ENCODE results near the gene MAD1L1. TPM values are rescaled to one million over a fixed set of nuclear protein-coding genes. Genes with fewer than 3 reads are reported as not detected.

The MAD1L1 gene
- total and polyA plus RNA-seq, 2 of the 13 experiments (the other 11 are each of a cell fraction or from before 2014, with no cell fraction given): 17.4 to 64.7 TPM

DNA sequence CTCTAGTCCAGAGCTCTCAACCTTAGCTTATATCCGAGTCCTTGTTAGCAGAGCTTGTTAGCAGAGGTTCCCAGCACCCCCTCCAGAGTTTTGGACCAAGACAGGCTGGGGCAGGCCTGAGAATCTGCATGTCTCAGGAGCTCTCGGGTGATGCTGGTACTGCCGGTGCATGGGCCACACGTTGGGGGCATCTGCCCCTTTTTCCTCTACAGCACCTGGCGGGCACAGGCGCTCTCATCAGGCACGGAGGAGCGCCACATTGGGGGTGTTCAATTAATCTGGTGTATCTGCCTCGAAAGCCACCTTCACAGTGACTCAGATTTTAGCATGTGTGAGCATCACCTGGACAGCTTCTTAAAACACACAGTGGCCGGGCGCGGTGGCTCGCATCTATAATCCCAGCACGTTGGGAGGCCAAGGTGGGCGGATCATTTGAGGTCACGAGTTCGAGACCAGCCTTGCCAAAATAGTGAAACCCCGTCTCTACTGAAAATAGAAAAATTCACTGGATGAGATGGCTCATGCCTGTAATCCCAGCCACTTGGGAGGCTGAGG, 445.0 kb downstream of the MAD1L1 start:
- H3K9me3 ChIP-seq (ENCODE audit: low read length): peaks cover 5% of the 10 kb centered on the region; the same call in 1 of the 2 replicates
- no peaks in the 10 kb centered on the region for H3K36me3 ChIP-seq (replicated peaks in 1 of 2; ENCODE audit: control insufficient read depth in 1 of 2, insufficient read depth in 2 of 2, low read length in 2 of 2)
- no peaks in the 10 kb centered on the region for H3K27me3 ChIP-seq (ENCODE audit: control insufficient read depth in 1 of 2, insufficient read depth in 2 of 2, low read length in 2 of 2)
- H4K20me1 ChIP-seq (ENCODE audit: insufficient read depth, low read length): no peaks in the 10 kb centered on the region
- no peak for FAIRE-seq
- H3K4me3 ChIP-seq (replicated peaks in 1 of 3; ENCODE audit: insufficient read depth in 1 of 3, low read depth in 2 of 3, low read length in 3 of 3): no peak overlapping the region
- intact Hi-C loops (cut with micrococcal nuclease; ENCODE audit: unreplicated experiment) (no loop called here), in situ Hi-C loops (cut with HindIII; ENCODE audit: extremely low pct_ligation_motif_present, low pct_unique_long_range_greater_than_20kb) (no loop called here)
- H2AFZ ChIP-seq (ENCODE audit: low read length): no peak overlapping the region
- H3K4me1 ChIP-seq (ENCODE audit: insufficient read depth, low read length): peaks cover 29% of the 10 kb centered on the region
- ChIA-PET POLR2A (no interaction called here), CTCF (ENCODE audit: low intra/inter-chr PET ratio, low total read pairs) (no interaction called here)
- no peak overlapping the region for H3K27ac ChIP-seq (ENCODE audit: extremely low read length, insufficient read depth, low read length)
- 77% methylated on average over 17 of the region's 18 CpGs for WGBS (ENCODE audit: low lambda C conversion rate)
- no peaks in the 10 kb centered on the region for H3K79me2 ChIP-seq (ENCODE audit: insufficient read depth, low read length)
- ATAC-seq: no peak
- H3K9ac ChIP-seq (ENCODE audit: insufficient read depth, low read depth, low read length): no peak overlapping the region
- no TSS peak for BruUV-seq (replicated peaks)
- no peak overlapping the region for H3K4me2 ChIP-seq (ENCODE audit: low read depth, low read length)
- TF ChIP-seq ZKSCAN8 (CRISPR knock-in tag; IDR thresholded peaks at IDR 0.05; ENCODE audit: borderline replicate concordance) (no peak), KLF6 (CRISPR knock-in tag; IDR thresholded peaks at IDR 0.05) (no peak), SALL1 (CRISPR knock-in tag; IDR thresholded peaks at IDR 0.05) (no peak), ZNF780A (CRISPR knock-in tag; IDR thresholded peaks at IDR 0.05) (no peak), STAG1 (CRISPR knock-in tag; IDR thresholded peaks at IDR 0.05) (no peak), KDM5B (CRISPR knock-in tag; IDR thresholded peaks at IDR 0.05; ENCODE audit: borderline replicate concordance) (no peak), ZFYVE20 (CRISPR knock-in tag; IDR thresholded peaks at IDR 0.05; ENCODE audit: borderline replicate concordance, low read depth) (no peak), SMC3 (IDR thresholded peaks at IDR 0.05; ENCODE audit: low read length) (no peak), ZFP82 (CRISPR knock-in tag; IDR thresholded peaks at IDR 0.05; ENCODE audit: borderline replicate concordance) (no peak), AKAP8 (CRISPR knock-in tag; IDR thresholded peaks at IDR 0.05) (no peak), ZNF225 (CRISPR knock-in tag; IDR thresholded peaks at IDR 0.05) (no peak), HOXA3 (CRISPR knock-in tag; IDR thresholded peaks at IDR 0.05) (no peak), ZNF383 (CRISPR knock-in tag; IDR thresholded peaks at IDR 0.05; ENCODE audit: borderline replicate concordance) (no peak)
- TF ChIP-seq, protein P1, sequence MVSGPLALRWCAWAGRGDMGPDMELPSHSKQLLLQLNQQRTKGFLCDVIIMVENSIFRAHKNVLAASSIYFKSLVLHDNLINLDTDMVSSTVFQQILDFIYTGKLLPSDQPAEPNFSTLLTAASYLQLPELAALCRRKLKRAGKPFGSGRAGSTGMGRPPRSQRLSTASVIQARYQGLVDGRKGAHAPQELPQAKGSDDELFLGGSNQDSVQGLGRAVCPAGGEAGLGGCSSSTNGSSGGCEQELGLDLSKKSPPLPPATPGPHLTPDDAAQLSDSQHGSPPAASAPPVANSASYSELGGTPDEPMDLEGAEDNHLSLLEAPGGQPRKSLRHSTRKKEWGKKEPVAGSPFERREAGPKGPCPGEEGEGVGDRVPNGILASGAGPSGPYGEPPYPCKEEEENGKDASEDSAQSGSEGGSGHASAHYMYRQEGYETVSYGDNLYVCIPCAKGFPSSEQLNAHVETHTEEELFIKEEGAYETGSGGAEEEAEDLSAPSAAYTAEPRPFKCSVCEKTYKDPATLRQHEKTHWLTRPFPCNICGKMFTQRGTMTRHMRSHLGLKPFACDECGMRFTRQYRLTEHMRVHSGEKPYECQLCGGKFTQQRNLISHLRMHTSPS (CRISPR knock-in tag; IDR thresholded peaks at IDR 0.05; ENCODE audit: low read depth): no peak
- TF ChIP-seq, protein P2, sequence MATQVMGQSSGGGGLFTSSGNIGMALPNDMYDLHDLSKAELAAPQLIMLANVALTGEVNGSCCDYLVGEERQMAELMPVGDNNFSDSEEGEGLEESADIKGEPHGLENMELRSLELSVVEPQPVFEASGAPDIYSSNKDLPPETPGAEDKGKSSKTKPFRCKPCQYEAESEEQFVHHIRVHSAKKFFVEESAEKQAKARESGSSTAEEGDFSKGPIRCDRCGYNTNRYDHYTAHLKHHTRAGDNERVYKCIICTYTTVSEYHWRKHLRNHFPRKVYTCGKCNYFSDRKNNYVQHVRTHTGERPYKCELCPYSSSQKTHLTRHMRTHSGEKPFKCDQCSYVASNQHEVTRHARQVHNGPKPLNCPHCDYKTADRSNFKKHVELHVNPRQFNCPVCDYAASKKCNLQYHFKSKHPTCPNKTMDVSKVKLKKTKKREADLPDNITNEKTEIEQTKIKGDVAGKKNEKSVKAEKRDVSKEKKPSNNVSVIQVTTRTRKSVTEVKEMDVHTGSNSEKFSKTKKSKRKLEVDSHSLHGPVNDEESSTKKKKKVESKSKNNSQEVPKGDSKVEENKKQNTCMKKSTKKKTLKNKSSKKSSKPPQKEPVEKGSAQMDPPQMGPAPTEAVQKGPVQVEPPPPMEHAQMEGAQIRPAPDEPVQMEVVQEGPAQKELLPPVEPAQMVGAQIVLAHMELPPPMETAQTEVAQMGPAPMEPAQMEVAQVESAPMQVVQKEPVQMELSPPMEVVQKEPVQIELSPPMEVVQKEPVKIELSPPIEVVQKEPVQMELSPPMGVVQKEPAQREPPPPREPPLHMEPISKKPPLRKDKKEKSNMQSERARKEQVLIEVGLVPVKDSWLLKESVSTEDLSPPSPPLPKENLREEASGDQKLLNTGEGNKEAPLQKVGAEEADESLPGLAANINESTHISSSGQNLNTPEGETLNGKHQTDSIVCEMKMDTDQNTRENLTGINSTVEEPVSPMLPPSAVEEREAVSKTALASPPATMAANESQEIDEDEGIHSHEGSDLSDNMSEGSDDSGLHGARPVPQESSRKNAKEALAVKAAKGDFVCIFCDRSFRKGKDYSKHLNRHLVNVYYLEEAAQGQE (IDR thresholded peaks at IDR 0.05; ENCODE audit: borderline replicate concordance in 1 of 2, low read depth in 1 of 2, low read length in 2 of 2): no peak
- TF ChIP-seq, protein P3, sequence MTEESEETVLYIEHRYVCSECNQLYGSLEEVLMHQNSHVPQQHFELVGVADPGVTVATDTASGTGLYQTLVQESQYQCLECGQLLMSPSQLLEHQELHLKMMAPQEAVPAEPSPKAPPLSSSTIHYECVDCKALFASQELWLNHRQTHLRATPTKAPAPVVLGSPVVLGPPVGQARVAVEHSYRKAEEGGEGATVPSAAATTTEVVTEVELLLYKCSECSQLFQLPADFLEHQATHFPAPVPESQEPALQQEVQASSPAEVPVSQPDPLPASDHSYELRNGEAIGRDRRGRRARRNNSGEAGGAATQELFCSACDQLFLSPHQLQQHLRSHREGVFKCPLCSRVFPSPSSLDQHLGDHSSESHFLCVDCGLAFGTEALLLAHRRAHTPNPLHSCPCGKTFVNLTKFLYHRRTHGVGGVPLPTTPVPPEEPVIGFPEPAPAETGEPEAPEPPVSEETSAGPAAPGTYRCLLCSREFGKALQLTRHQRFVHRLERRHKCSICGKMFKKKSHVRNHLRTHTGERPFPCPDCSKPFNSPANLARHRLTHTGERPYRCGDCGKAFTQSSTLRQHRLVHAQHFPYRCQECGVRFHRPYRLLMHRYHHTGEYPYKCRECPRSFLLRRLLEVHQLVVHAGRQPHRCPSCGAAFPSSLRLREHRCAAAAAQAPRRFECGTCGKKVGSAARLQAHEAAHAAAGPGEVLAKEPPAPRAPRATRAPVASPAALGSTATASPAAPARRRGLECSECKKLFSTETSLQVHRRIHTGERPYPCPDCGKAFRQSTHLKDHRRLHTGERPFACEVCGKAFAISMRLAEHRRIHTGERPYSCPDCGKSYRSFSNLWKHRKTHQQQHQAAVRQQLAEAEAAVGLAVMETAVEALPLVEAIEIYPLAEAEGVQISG (CRISPR knock-in tag; IDR thresholded peaks at IDR 0.05): no peak
- no peak for DNase-seq (ENCODE audit: low spot score)

Data from HepG2 (cell line).